Suprapubic skin (tissue), 3 donors: ENCODE results near the gene DENND2A.

Experiments
- CTCF ChIP-seq, 2 donors: fragments of 200-600 bp in 1 of 2; fragments of 450-650 bp in 1 of 2; sonication (generic) in 1 of 2; IDR thresholded peaks; one replicate each; pipeline ENCODE4 v1.5.1; 2016 to 2019; ENCODE audit warnings: antibody characterized with exemption in 2 of 2, mild to moderate bottlenecking in 1 of 2, moderate library complexity in 1 of 2
- POLR2A ChIP-seq, 2 donors: fragments of 450-650 bp; IDR thresholded peaks; one replicate each; pipeline ENCODE4 v1.6.1; 2017; ENCODE audit warnings: antibody characterized with exemption in 2 of 2, mild to moderate bottlenecking in 2 of 2, moderate library complexity in 2 of 2

- TF ChIP-seq CTCF (IDR thresholded peaks at IDR 0.05) (no peak), POLR2A (IDR thresholded peaks at IDR 0.05) (no peak)
These were observed 130.8 kb downstream of the DENND2A start for GRCh38 chr7:140509789-140510188.
